Upper lobe of right lung (tissue), 1 donor: ENCODE measurements around the gene OAF. TPM values are rescaled to one million over a fixed set of nuclear protein-coding genes. Genes with fewer than 3 reads are reported as not detected.

Source experiments
- ATAC-seq: fragments of 200-7000 bp; cut with Tn5 transposase; one replicate; pipeline ENCODE4 v1.9.1; 2020; ENCODE audit warnings: mild to moderate bottlenecking, moderate library complexity
- DNase-seq: peaks from one replicate; pipeline ENCODE4 v3.0.0-alpha.2; 2020
- H3K27ac ChIP-seq: fragments of 200-600 bp; one replicate; pipeline ENCODE4 v1.8.0; 2022
- H3K27me3 ChIP-seq: fragments of 200-600 bp; one replicate; pipeline ENCODE4 v1.8.0; 2022; ENCODE audit warnings: mild to moderate bottlenecking
- H3K36me3 ChIP-seq: fragments of 200-600 bp; one replicate; pipeline ENCODE4 v1.8.0; 2022
- H3K4me1 ChIP-seq: fragments of 200-600 bp; one replicate; pipeline ENCODE4 v1.8.0; 2022
- H3K4me3 ChIP-seq: fragments of 200-600 bp; one replicate; pipeline ENCODE4 v1.8.0; 2022; ENCODE audit warnings: mild to moderate bottlenecking
- H3K9me3 ChIP-seq: fragments of 200-600 bp; one replicate; pipeline ENCODE4 v1.8.0; 2022
- intact Hi-C: fragments of 100-400 bp; cut with DNase I; formaldehyde crosslinking; loops from one replicate; pipeline ENCODE4 v1.11.0; 2022
- total RNA-seq: library from RNA; stranded (reverse); fragmentation: NEBNext Ultra II Directional; extraction: Animal tissue kit (Norgen Biotek cat#: 25700); gene quantifications from one replicate; pipeline ENCODE4 v1.2.1, GENCODE V29; 2021
- TF ChIP-seq, protein P1 (sequence below): fragments of 200-600 bp; IDR thresholded peaks from one replicate; pipeline ENCODE4 v1.8.0; 2022; ENCODE audit warnings: antibody characterized with exemption
- donor health status: DM: no; HTN: yes; CAD: no; lungs with severe emphysema.

The OAF gene
- total RNA-seq, 1 donor from 2014 or later = 19.8 TPM

GRCh38 chr11:120254788-120255518 lies 44.1 kb downstream of the OAF start:
- ATAC-seq (no peak), DNase-seq (no peak)
- no peaks in the 10 kb centered on the region for H3K36me3 ChIP-seq
- no peaks in the 10 kb centered on the region for H3K9me3 ChIP-seq
- no peak overlapping the region for H3K27ac ChIP-seq
- no peak overlapping the region for H3K4me3 ChIP-seq
- peaks cover 13% of the 10 kb centered on the region for H3K27me3 ChIP-seq
- TF ChIP-seq, protein P1, sequence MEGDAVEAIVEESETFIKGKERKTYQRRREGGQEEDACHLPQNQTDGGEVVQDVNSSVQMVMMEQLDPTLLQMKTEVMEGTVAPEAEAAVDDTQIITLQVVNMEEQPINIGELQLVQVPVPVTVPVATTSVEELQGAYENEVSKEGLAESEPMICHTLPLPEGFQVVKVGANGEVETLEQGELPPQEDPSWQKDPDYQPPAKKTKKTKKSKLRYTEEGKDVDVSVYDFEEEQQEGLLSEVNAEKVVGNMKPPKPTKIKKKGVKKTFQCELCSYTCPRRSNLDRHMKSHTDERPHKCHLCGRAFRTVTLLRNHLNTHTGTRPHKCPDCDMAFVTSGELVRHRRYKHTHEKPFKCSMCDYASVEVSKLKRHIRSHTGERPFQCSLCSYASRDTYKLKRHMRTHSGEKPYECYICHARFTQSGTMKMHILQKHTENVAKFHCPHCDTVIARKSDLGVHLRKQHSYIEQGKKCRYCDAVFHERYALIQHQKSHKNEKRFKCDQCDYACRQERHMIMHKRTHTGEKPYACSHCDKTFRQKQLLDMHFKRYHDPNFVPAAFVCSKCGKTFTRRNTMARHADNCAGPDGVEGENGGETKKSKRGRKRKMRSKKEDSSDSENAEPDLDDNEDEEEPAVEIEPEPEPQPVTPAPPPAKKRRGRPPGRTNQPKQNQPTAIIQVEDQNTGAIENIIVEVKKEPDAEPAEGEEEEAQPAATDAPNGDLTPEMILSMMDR = no peak
- intact Hi-C loops = no loop called here
- H3K4me1 ChIP-seq = no peaks in the 10 kb centered on the region

DNA sequence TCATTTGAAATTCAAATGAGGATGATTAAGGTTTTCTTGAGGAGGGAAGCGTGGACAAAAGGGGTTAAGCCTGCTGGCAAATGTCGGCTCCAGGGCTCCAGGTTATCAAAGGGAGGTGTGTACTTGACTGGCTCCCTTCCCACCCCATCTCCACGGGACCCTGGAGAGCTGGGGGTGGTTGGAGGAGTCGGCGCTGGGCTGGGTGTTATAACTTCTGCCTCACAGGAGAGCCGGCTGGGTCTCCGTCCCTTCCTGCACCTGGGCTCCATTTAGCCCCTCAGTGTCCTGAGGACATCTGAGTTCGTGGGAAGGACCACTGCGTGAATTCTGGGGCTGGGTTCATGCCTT lies 44.7 kb downstream of the OAF start:
- intact Hi-C loops = no loop called here

DNA sequence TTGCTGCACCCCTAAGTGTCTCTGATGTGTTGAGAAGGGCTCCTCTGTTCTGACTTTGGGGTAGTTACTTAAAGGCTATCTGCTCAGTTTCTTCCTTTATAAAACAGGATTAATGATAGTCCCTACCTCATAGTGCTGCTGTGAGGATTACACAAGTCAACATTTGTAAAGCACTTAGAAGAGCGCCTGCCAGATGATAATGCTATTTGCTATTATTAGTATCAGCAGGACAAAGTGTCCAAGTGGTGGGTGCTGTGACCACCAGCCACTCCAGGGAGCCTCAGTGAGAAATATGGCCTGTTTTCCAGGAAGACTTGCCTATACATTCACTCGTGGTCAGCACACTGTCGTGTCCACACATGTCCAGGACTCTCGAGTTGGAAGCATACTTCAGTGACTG lies 45.3 kb downstream of the OAF start:
- H3K9me3 ChIP-seq = no peaks in the 10 kb centered on the region
- intact Hi-C loops = no loop called here
- H3K4me1 ChIP-seq = no peaks in the 10 kb centered on the region
- H3K36me3 ChIP-seq = no peaks in the 10 kb centered on the region
- H3K4me3 ChIP-seq = no peak overlapping the region
- TF ChIP-seq, protein P1 = no peak
- ATAC-seq (no peak), DNase-seq (no peak)
- H3K27me3 ChIP-seq = peaks cover 13% of the 10 kb centered on the region
- no peak overlapping the region for H3K27ac ChIP-seq

More for the DNA sequence above, 44.7 kb downstream of the OAF start:
- H3K36me3 ChIP-seq = no peaks in the 10 kb centered on the region
- no peak overlapping the region for H3K4me3 ChIP-seq
- TF ChIP-seq, protein P1 = no peak
- H3K27me3 ChIP-seq = peaks cover 13% of the 10 kb centered on the region
- H3K4me1 ChIP-seq = no peaks in the 10 kb centered on the region
- no peak overlapping the region for H3K27ac ChIP-seq
- ATAC-seq = no peak
- DNase-seq = no peak
- no peaks in the 10 kb centered on the region for H3K9me3 ChIP-seq

DNA sequence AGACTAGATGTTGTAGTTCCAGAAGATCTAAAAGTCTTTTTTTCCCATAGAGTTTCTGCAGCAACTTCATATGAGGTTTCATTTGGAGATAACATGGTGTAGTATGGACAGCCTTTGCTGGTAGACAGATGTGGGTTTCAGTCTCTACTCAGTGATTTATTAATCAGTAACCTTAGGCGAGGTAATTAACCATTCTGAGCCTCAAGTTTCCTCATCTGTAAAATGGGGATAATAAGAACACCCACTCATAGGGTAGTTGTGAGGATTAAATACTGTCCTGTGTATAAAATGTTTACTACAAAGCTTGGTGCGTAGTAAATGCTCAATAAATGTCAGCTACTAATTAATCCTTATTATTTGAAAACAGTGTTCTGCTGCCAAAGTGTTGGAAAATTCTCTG lies 45.9 kb downstream of the OAF start:
- no peak overlapping the region for H3K27ac ChIP-seq
- no peaks in the 10 kb centered on the region for H3K9me3 ChIP-seq
- ATAC-seq (no peak), DNase-seq (no peak)
- intact Hi-C loops = no loop called here
- H3K36me3 ChIP-seq = no peaks in the 10 kb centered on the region
- TF ChIP-seq, protein P1 = no peak
- H3K27me3 ChIP-seq = peaks cover 13% of the 10 kb centered on the region
- no peaks in the 10 kb centered on the region for H3K4me1 ChIP-seq
- no peak overlapping the region for H3K4me3 ChIP-seq

GRCh38 chr11:120257346-120257745 lies 46.5 kb downstream of the OAF start:
- no peak for ATAC-seq
- intact Hi-C loops = no loop called here
- peaks cover 13% of the 10 kb centered on the region for H3K27me3 ChIP-seq

More at GRCh38 chr11:120257346-120257745, 46.5 kb downstream of the OAF start:
- Histone ChIP-seq H3K27ac (no peak overlapping the region), H3K4me1 (no peaks in the 10 kb centered on the region), H3K36me3 (no peaks in the 10 kb centered on the region), H3K4me3 (no peak overlapping the region), H3K9me3 (no peaks in the 10 kb centered on the region)
- TF ChIP-seq, protein P1 = no peak
- DNase-seq = no peak
